ENCODE measurements around the gene PRDM15.

DNA sequence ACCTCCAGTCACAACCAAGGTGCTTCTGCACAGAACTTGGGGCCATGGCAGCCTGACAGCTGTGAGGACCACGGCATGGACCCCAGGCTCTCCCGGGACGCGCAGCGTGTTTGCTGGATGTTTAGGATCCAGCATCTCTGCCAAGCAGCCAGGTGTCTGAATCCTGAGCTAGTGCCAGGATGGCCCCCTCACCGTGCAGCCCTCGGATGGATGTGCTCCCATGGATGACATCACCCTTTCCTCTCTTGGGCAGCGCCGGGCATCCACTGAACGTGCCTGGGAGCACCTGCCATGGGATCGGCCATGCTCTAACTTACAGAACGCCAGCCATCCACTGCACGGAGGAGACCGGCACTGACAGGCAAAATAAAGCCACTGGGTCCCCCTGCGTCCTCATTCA lies 53.9 kb downstream of the PRDM15 start:
- TF ChIP-seq SP1 (IDR thresholded peaks at IDR 0.05) (no peak), EGR1 (IDR thresholded peaks at IDR 0.05; ENCODE audit: low read depth in 2 of 2) (no peak), YY1 (IDR thresholded peaks at IDR 0.05) (no peak), NR2F2 (IDR thresholded peaks at IDR 0.05) (no peak), TAF1 (conservative IDR thresholded peaks at IDR 0.05) (no peak), HNF4G (IDR thresholded peaks at IDR 0.05) (no peak), MAX (IDR thresholded peaks at IDR 0.05) (no peak), ZBTB33 (IDR thresholded peaks at IDR 0.05) (no peak), RAD21 (IDR thresholded peaks at IDR 0.05) (no peak), ATF3 (IDR thresholded peaks at IDR 0.05) (no peak), HNF4A (conservative IDR thresholded peaks at IDR 0.05) (no peak), GABPA (IDR thresholded peaks at IDR 0.05 in 1 of 2, conservative IDR thresholded peaks at IDR 0.05 in 1 of 2) (no peak), JUND (IDR thresholded peaks at IDR 0.05) (no peak)
- TF ChIP-seq, protein P1, sequence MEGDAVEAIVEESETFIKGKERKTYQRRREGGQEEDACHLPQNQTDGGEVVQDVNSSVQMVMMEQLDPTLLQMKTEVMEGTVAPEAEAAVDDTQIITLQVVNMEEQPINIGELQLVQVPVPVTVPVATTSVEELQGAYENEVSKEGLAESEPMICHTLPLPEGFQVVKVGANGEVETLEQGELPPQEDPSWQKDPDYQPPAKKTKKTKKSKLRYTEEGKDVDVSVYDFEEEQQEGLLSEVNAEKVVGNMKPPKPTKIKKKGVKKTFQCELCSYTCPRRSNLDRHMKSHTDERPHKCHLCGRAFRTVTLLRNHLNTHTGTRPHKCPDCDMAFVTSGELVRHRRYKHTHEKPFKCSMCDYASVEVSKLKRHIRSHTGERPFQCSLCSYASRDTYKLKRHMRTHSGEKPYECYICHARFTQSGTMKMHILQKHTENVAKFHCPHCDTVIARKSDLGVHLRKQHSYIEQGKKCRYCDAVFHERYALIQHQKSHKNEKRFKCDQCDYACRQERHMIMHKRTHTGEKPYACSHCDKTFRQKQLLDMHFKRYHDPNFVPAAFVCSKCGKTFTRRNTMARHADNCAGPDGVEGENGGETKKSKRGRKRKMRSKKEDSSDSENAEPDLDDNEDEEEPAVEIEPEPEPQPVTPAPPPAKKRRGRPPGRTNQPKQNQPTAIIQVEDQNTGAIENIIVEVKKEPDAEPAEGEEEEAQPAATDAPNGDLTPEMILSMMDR (IDR thresholded peaks at IDR 0.05; ENCODE audit: low read depth, low read length, missing input control) = no peak

Measured in liver (tissue), 3 donors.